HEK293 (cell line): ENCODE results near the gene ARFRP1.

Experiments
- CTCF ChIA-PET: fragments of 350-600 bp; formaldehyde crosslinking; extraction: SDS; loops from one replicate; lab custom pipeline; 2021; ENCODE audit warnings: antibody characterized with exemption; lab: Yijun Ruan, JAX
- POLR2A ChIA-PET: fragments of 300-600 bp; formaldehyde crosslinking; extraction: SDS; loops from one replicate; lab custom pipeline; 2020; ENCODE audit warnings: antibody characterized with exemption, inconsistent platforms; lab: Yijun Ruan, JAX
- H3K27ac ChIP-seq: fragments of 200-500 bp; sonication (Bioruptor generic); 2 replicates; pipeline ENCODE4 v1.5.1; 2014; ENCODE audit warnings: low read depth, low read length, control low read depth, inconsistent platforms; ENCODE audit errors: extremely low read depth
- H3K36me3 ChIP-seq, 2 experiments: fragments of 200-500 bp in 1 of 2; sonication (Bioruptor generic) in 1 of 2; 1 replicate in 1 of 2; 2 replicates in 1 of 2; pipeline ENCODE4 v1.5.1; 2014 to 2017; ENCODE audit warnings: inconsistent platforms in 2 of 2, low read length in 2 of 2; ENCODE audit not compliant: control insufficient read depth in 2 of 2, insufficient read depth in 1 of 2
- H3K4me1 ChIP-seq: fragments of 200-500 bp; sonication (Bioruptor generic); 2 replicates; pipeline ENCODE4 v1.5.1; 2014; ENCODE audit warnings: mild to moderate bottlenecking, low read length, inconsistent platforms; ENCODE audit not compliant: control insufficient read depth, insufficient read depth
- H3K4me3 ChIP-seq: 2 replicates; pipeline ENCODE4 v1.5.1; 2011; ENCODE audit warnings: low read depth, mild to moderate bottlenecking, control low read depth, low read length, moderate library complexity
- H3K9me3 ChIP-seq: fragments of 200-500 bp; sonication (Bioruptor generic); 2 replicates; pipeline ENCODE4 v1.5.1; 2014; ENCODE audit warnings: low read depth, low read length, inconsistent platforms; ENCODE audit not compliant: control insufficient read depth, insufficient read depth
- GLIS1 ChIP-seq: fragments of 450-650 bp; formaldehyde crosslinking; IDR thresholded peaks from 2 replicates; pipeline ENCODE4 v1.5.1; 2016; ENCODE audit warnings: missing biosample characterization, missing genetic modification characterization
- GLIS2 ChIP-seq: fragments of 450-650 bp; formaldehyde crosslinking; IDR thresholded peaks from 2 replicates; pipeline ENCODE4 v1.5.1; 2016; ENCODE audit warnings: missing biosample characterization, missing genetic modification characterization
- KLF1 ChIP-seq: fragments of 450-650 bp; formaldehyde crosslinking; IDR thresholded peaks from 2 replicates; pipeline ENCODE4 v1.5.1; 2016; ENCODE audit warnings: missing biosample characterization, missing genetic modification characterization
- KLF8 ChIP-seq: fragments of 450-650 bp; formaldehyde crosslinking; IDR thresholded peaks from 2 replicates; pipeline ENCODE4 v1.5.1; 2016; ENCODE audit warnings: missing biosample characterization, missing genetic modification characterization
- ZBTB6 ChIP-seq: fragments of 450-650 bp; formaldehyde crosslinking; IDR thresholded peaks from 2 replicates; pipeline ENCODE4 v1.5.1; 2017; ENCODE audit warnings: missing biosample characterization, missing genetic modification characterization
- ZFHX2 ChIP-seq: fragments of 450-650 bp; formaldehyde crosslinking; conservative IDR thresholded peaks from 2 replicates; pipeline ENCODE4 v1.5.1; 2016; ENCODE audit warnings: missing biosample characterization, missing genetic modification characterization
- ZIC2 ChIP-seq: fragments of 450-650 bp; formaldehyde crosslinking; IDR thresholded peaks from 2 replicates; pipeline ENCODE4 v1.5.1; 2016; ENCODE audit warnings: missing biosample characterization, missing genetic modification characterization
- ZNF266 ChIP-seq: fragments of 450-650 bp; formaldehyde crosslinking; IDR thresholded peaks from 2 replicates; pipeline ENCODE4 v1.5.1; 2016; ENCODE audit warnings: missing biosample characterization, missing genetic modification characterization, low read depth
- ZNF280C ChIP-seq: fragments of 450-650 bp; formaldehyde crosslinking; IDR thresholded peaks from 2 replicates; pipeline ENCODE4 v1.5.1; 2016; ENCODE audit warnings: missing biosample characterization, missing genetic modification characterization
- ZNF366 ChIP-seq: fragments of 450-650 bp; formaldehyde crosslinking; conservative IDR thresholded peaks from 2 replicates; pipeline ENCODE4 v1.5.1; 2016; ENCODE audit warnings: missing biosample characterization, missing genetic modification characterization
- ZNF621 ChIP-seq: fragments of 450-650 bp; formaldehyde crosslinking; IDR thresholded peaks from 2 replicates; pipeline ENCODE4 v1.5.1; 2017; ENCODE audit warnings: missing biosample characterization, missing genetic modification characterization
- TF ChIP-seq, protein P1 (sequence below): fragments of 450-650 bp; formaldehyde crosslinking; IDR thresholded peaks from 2 replicates; pipeline ENCODE4 v1.5.1; 2016; ENCODE audit warnings: missing biosample characterization, missing genetic modification characterization

The ARFRP1 gene

DNA sequence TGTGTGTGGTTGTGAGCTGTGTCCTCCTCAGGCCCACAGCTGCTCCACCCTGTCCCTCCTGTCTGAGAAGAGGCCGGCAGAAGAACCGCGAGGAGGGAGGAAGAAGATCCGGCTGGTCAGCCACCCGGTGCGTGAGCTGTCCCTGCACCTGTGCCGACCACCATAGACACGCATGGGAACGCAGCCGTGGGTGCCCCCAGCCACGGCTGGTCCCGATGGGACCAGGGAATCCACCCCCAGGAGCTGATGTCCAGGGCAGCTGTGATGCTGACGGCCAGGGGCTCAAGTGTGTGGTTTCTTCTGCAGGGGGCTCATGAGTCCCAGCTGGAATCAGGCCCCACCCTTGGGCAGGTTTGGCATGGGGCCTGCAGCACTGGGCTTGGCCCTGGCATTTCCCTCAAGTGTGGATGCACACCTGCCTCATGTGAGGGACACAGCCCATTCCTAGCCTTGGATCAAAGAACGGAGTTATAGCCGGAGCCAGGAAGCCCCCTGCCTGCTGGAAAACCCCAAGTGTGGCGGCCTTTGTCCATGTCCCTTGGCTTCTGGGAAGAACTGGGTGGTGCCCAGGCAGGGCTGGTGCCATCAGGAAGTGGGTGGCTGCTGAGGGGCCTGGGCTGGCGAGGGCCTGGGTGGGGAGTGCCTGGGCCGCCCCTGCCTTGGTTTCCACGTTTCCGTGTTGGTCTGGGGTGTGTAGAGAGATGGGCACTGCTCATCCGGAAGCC lies 15.9 kb downstream of the ARFRP1 start:
- CTCF ChIA-PET, result interaction anchor here (1.5 kb wide), 1 partner anchor 153 kb away, joined by 4 read pairs; no protein-coding TSS in a partner anchor
- no peak for TF ChIP-seq ZNF621 (tag by site-specific recombination)
- TF ChIP-seq ZNF266 (tag by site-specific recombination), result no peak
- TF ChIP-seq GLIS1, result peak; percentile 60
- TF ChIP-seq ZIC2 (tag by site-specific recombination), result 0 out of 2 replicates have a peak, but pooled peaks have one; percentile 18
- Histone ChIP-seq H3K4me3 (no peak overlapping the region), H3K4me1 (no peaks in the 10 kb centered on the region), H3K36me3 (peaks cover 0 to 12% of the 10 kb centered on the region in 2 experiments; a peak in 1 of 3 replicates), H3K9me3 (no peaks in the 10 kb centered on the region), H3K27ac (no peak overlapping the region)
- POLR2A ChIA-PET, result interaction anchor here (1.2 kb wide), 1 partner anchor 9 kb away, joined by 3 read pairs; no protein-coding TSS in a partner anchor

DNA sequence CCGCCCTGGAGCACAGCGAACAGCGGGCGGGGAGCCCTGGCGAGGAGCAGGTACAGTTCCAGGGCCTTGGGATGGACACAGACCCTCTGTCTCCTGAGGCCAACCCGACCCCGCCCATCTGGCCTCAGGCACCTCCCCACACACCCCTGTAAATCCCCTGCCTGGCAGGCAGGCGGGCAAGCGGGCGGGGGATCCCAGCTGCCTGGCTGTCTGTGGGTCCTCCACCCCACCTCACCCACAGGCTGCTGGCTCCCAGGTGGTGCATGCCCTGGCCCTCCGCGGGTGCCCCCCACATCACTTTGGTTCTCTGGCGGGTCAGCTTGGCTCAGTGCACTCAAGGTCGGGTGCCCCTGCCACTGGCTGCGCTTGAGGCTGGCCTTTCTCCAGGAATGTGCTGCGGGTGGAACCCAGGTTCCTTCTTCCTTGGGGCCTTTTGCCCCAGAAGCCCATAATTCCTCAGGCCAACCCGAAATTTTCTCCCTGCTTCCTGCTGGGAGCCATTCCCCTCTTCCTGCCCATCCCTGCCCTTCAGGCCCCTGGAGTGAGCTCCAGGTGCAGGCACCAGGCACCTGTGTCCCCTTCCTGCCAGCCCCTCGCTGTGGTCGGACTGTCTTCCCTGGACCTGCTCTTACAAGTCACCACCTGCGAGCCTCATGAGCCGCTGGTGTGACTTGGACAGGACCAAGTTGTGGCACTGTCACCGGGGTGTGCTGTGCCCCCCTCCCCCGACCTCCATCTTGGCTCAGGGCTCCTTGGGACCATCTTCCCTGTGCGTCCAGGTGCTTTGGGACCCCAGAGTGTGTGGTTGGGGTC lies 16.7 kb downstream of the ARFRP1 start:
- CTCF ChIA-PET, result interaction anchor here (0.6 to 1.5 kb wide), 2 partner anchors 153 to 380 kb away, joined by 3 to 4 read pairs; no protein-coding TSS in a partner anchor
- POLR2A ChIA-PET, result interaction anchor here (1.2 kb wide), 1 partner anchor 9 kb away, joined by 3 read pairs; no protein-coding TSS in a partner anchor
- H3K27ac ChIP-seq, result no peak overlapping the region

More for the DNA sequence above, 16.7 kb downstream of the ARFRP1 start:
- H3K9me3 ChIP-seq, result no peaks in the 10 kb centered on the region
- H3K4me3 ChIP-seq, result no peak overlapping the region
- no peaks in the 10 kb centered on the region for H3K4me1 ChIP-seq
- TF ChIP-seq, protein P1, sequence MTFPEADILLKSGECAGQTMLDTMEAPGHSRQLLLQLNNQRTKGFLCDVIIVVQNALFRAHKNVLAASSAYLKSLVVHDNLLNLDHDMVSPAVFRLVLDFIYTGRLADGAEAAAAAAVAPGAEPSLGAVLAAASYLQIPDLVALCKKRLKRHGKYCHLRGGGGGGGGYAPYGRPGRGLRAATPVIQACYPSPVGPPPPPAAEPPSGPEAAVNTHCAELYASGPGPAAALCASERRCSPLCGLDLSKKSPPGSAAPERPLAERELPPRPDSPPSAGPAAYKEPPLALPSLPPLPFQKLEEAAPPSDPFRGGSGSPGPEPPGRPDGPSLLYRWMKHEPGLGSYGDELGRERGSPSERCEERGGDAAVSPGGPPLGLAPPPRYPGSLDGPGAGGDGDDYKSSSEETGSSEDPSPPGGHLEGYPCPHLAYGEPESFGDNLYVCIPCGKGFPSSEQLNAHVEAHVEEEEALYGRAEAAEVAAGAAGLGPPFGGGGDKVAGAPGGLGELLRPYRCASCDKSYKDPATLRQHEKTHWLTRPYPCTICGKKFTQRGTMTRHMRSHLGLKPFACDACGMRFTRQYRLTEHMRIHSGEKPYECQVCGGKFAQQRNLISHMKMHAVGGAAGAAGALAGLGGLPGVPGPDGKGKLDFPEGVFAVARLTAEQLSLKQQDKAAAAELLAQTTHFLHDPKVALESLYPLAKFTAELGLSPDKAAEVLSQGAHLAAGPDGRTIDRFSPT (tag by site-specific recombination), result peak; percentile 60; the same call in 1 of the 2 replicates
- TF ChIP-seq KLF8 (peak; percentile 36; the same call in 1 of the 2 replicates), ZBTB6 (tag by site-specific recombination) (no peak), ZFHX2 (tag by site-specific recombination) (0 out of 2 replicates have a peak, but pooled peaks have one; percentile 13), ZNF366 (tag by site-specific recombination) (no peak), GLIS1 (peak; percentile 73), KLF1 (tag by site-specific recombination) (peak; percentile 91), GLIS2 (peak; percentile 36; the same call in 1 of the 2 replicates), ZNF280C (tag by site-specific recombination) (no peak)
- H3K36me3 ChIP-seq, result peaks cover 0 to 12% of the 10 kb centered on the region in 2 experiments; a peak in 1 of 3 replicates
